HG02798 (cell line): ENCODE data around the gene HBZ.
"Not testable (repeated sequence)": the region's sequence is repeated elsewhere in the genome, so short reads cannot be mapped to it uniquely, and the experiment has no call there.

ENCODE experiments used
- ATAC-seq: cut with Tn5 transposase; IDR thresholded peaks from one replicate; pipeline ENCODE4 v1.9.1; 2021; ENCODE audit warnings: mild to moderate bottlenecking; ENCODE audit not compliant: unreplicated experiment, poor library complexity

Gene HBZ

GRCh38 chr16:177394-177822, 25.0 kb downstream of the HBZ start:
- ATAC-seq, result no peak

GRCh38 chr16:177981-178667, 25.7 kb downstream of the HBZ start:
- ATAC-seq, result no peak

- ATAC-seq, result no peak
These were observed 26.2 kb downstream of the HBZ start for GRCh38 chr16:178668-179015.

GRCh38 chr16:179211-180092, 27.0 kb downstream of the HBZ start:
- no peak for ATAC-seq

GRCh38 chr16:180101-180675, 27.7 kb downstream of the HBZ start, which contains the start of gene HBQ1:
HBQ1 (plus strand) TSS chr16:180459; CDS start chr16:180487, 28 bp downstream.
- ATAC-seq, result no peak

GRCh38 chr16:180681-181564, 28.5 kb downstream of the HBZ start:
- peak; percentile 58 for ATAC-seq

GRCh38 chr16:181565-182021, 29.1 kb downstream of the HBZ start:
- no peak for ATAC-seq

GRCh38 chr16:183005-183404, 30.6 kb downstream of the HBZ start:
- ATAC-seq, result no peak

- ATAC-seq, result no peak
These were observed 32.8 kb downstream of the HBZ start for GRCh38 chr16:185213-185612.

GRCh38 chr16:185691-186090, 33.2 kb downstream of the HBZ start:
- no peak for ATAC-seq

GRCh38 chr16:187330-187729, 34.9 kb downstream of the HBZ start:
- ATAC-seq, result no peak

- ATAC-seq, result no peak
These were observed 36.2 kb downstream of the HBZ start for GRCh38 chr16:188674-189073.

- ATAC-seq, result no peak
These were observed 37.3 kb downstream of the HBZ start for GRCh38 chr16:189604-190186.

GRCh38 chr16:191831-192230, 39.4 kb downstream of the HBZ start:
- no peak for ATAC-seq

- ATAC-seq, result no peak
These were observed 40.2 kb downstream of the HBZ start for GRCh38 chr16:192686-193085.

GRCh38 chr16:193441-193840, 41.0 kb downstream of the HBZ start:
- ATAC-seq, result no peak

GRCh38 chr16:194516-194915, 42.1 kb downstream of the HBZ start:
- no peak for ATAC-seq

GRCh38 chr16:200388-200787, 47.9 kb downstream of the HBZ start:
- ATAC-seq, result no peak

- no peak for ATAC-seq
These were observed 50.8 kb downstream of the HBZ start for GRCh38 chr16:203246-203645.

GRCh38 chr16:204046-204445, 51.6 kb downstream of the HBZ start:
- not testable (repeated sequence) for ATAC-seq
